GM18858 (cell line): ENCODE data around the gene TCF19.

Experiments used
- ATAC-seq: cut with Tn5 transposase; IDR thresholded peaks from one replicate; pipeline ENCODE4 v1.9.1; 2021; ENCODE audit not compliant: unreplicated experiment

TCF19 gene

DNA sequence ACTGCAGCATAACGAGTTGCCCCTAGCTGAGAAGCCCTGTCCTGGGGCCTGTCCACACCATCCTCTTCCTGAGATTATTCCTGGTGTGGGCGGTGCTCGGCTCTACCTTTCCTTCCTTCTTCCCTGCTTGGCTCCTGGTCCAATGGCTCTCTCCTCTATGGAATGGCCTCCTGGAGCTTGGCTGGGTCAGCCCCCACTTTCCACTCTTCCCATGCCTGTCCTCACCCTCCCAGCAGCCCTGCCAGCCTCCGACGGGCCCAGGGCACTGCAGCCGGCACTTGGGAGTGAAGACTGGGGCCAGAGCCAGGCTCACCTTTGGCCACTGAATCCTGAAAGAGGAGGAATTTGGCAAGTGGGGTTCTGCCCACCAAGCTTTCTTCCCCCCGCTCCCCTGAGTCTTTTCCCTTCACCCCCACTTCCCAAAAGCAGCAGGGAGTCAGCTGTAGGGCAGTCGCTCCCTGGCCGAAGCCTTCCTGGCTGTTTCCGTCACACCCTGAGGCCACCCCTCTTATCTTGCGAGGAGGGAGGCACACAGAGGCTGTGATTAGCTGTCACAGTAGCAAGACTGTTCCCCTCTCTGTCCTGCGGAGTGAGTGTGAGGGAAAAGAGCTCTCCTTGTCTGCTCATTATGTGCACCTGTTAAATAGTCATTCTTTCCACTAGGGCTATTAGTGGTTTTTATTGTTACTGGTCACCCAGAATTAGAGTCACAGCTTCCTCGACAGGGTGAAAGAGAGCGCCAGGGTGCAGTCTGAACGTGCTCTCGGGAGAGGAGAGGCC, 31.8 kb upstream of the TCF19 start:
- no peak for ATAC-seq

GRCh38 chr6:31128093-31128676, 30.2 kb upstream of the TCF19 start:
- ATAC-seq, result no peak

GRCh38 chr6:31129130-31129529, 29.3 kb upstream of the TCF19 start:
- ATAC-seq, result no peak

GRCh38 chr6:31130751-31131150, 27.6 kb upstream of the TCF19 start:
- ATAC-seq, result no peak

DNA sequence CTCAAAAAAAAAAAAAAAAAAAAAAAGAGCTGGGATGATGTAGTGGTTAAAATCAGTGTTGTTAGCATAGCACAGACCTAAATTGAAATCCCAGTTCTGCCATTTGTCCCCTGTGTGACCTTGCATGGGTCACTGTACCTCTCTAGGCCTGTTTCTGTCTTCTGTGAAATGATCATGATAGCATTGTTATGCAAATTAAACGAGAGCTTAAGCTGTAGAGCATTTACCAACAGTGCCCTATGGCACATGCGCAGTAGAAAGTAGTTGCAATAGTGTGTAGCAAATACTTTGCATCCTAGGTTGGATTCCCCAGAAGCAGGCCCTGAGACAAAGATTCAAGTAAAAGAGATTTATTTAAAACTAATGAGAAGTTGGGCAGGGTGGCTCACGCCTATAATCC, 26.8 kb upstream of the TCF19 start:
- ATAC-seq, result no peak

DNA sequence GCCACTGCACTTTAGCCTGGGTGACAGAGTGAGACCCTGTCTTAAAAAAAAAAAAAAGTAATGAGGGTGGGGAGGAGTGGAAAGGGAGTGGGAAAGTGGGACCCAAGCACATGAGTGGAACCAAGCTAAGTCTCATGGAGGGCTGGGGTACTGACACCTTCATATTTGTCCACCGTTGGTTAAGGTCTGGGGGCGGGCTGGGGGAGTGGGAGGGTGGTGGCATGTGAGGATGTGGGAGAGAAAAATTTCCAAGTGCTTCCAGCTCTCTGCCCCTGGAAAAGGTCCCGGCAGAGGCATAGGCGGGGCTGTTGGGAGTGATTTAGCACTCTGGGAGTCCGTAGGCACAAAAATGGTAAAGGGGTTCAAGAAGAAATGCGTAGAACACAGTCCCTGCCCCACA, 25.6 kb upstream of the TCF19 start:
- no peak for ATAC-seq

DNA sequence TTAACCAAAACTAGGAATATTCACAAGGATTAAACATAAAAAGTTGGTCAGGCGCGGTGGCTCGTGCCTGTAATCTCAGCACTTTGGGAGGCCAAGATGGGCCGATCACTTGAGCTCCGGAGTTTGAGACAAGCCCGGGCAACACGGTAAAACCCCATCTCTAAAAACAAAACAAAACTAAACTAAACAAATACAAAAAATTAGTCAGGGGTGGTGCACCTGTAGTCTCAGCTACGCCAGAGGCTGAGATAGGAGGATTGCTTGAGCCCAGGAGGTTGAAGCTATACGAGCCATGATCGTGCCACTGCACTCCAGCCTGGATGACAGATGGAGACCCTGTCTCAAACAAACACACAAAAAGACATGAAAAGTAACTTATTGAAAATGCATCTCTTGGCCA, 22.7 kb upstream of the TCF19 start:
- no peak for ATAC-seq

DNA sequence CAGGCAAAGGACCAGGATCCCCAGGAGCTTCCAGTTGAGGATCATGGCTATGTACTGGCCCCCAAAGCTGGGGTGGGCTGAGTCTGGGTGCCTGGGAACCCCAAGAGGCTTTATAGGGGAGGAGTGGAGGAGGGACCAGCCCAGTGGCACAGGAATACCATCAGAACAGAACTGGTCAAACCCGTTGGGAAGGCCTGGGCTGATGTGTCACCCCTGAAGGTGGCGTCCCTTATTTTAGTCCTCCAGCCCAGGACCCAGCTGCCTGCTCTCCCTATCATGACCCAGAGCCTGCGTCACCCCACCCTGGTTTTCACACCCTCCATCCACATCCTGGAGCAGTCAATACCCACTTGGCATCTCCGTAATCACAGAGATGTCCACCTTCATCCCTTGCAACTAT, 19.4 kb upstream of the TCF19 start, which contains the start of gene PSORS1C2:
Gene PSORS1C2, minus strand, starts transcription at position 85 of the 400 bp plus-strand sequence. Its CDS starts 40 bp downstream, at position 45.
- ATAC-seq, result no peak

DNA sequence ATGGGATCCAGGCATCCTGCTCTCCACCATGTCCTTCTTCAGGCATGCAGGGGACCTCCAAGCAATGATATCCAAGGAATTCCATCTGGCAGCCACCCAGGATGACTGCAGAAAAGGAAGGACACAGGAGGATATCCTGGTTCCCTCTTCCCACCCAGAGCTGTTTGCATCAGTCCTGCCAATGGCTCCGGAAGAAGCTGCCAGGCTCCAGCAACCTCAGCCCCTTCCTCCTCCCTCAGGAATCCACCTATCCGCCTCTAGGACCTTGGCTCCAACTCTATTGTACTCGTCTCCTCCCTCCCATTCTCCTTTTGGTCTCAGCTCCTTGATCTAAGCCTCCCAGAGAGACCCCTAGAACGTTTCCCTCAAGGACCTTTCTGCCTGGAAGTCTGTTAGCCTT, 18.8 kb upstream of the TCF19 start:
- ATAC-seq, result no peak

DNA sequence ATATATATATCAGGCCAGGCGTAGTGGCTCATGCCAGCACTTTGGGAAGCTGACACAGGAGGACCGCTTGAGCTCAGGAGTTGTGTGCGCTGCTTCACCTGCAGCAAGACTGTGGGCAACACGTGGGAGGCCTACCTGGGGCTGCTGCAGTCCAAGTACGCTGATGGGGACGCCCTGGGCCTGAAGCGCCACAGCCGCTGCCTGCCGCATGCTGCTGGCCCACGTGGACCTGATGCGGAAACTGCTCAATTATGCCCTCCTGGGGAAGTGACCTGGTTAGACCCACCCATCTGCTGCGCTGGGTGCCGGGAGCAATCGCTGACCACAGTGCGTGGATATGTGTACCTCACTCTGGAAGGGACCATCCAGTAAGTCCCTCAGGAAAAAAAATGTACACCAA, 17.7 kb upstream of the TCF19 start:
- no peak for ATAC-seq

GRCh38 chr6:31142361-31142761, 16.0 kb upstream of the TCF19 start:
- ATAC-seq, result no peak

- no peak for ATAC-seq
Observed at GRCh38 chr6:31143148-31143547, 15.2 kb upstream of the TCF19 start.

DNA sequence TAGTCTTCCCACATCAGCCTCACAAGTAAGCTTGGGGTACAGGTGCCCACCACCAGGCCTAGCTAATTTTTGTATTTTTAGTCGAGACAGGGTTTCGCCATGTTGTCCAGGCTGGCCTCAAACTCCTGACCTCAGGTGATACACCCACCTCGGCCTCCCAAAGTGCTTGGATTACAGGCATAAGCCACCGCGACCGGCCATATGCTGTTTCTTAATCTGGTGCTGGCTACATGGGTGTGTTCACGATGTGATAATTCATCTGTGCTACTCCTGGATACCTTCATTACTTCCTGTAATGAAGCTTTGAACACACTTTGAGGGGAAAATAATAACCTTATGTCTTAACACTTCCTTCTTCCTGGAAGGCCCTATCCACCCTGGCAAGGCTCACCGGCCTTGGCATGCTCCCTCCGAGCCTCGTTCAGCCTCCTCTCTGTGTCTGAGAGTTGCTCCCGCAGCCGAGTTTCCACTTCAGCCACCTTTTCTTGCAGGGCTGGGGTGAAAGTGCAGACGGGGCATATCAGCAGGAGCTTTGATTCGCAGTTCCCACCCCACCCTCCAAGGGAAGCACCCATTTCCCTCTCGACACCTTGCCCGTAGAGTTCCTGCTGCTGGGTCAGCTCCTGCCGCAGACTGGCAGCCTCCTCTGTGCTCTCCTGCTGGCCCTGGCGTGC, 14.0 kb upstream of the TCF19 start:
- ATAC-seq, result no peak

DNA sequence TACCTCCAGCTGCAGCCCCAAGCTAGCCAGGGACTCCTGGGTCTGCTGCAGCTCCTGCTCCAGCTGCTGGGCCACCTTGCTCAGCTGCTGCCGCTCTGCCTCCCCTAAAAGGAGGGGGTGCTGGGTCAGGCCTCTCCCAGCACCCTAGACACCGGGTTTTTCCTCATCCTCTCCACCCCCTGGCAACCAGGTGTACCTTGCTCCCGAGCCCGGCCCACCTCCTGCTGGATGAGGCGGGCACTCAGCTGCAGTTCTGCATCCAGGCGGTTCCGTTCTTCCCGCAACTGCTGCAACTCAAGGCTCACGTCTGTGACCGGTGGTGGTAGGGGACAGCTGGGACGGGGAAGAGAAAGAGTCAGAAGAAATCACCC, 13.4 kb upstream of the TCF19 start:
- no peak for ATAC-seq

- no peak for ATAC-seq
Observed at GRCh38 chr6:31145386-31145785, 13.0 kb upstream of the TCF19 start.

- no peak for ATAC-seq
Observed at GRCh38 chr6:31149827-31150447, 8.5 kb upstream of the TCF19 start.

GRCh38 chr6:31152781-31153180, 5.6 kb upstream of the TCF19 start:
- no peak for ATAC-seq

DNA sequence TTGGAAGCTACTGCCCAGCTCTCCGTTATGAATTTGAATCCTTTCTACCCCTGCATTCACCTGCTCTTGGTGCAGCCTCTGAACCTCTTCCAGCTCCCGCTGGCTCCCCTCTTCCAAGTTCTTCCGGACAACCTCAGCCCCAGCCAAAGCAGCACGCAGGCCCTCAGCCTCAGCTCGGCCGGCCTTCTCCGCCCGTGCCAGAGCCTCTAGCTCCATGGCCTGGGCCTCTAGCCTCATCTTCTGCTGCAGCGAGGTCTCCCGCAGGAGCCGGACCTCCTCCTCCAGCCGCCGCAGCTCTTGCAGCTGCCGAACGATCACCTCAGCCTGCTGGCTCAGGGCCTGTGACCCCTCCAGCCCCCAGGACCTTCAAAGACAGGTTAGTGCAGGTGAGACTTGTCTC, 4.0 kb upstream of the TCF19 start:
- no peak for ATAC-seq

GRCh38 chr6:31156641-31157040, 1.7 kb upstream of the TCF19 start:
- ATAC-seq, result no peak

DNA sequence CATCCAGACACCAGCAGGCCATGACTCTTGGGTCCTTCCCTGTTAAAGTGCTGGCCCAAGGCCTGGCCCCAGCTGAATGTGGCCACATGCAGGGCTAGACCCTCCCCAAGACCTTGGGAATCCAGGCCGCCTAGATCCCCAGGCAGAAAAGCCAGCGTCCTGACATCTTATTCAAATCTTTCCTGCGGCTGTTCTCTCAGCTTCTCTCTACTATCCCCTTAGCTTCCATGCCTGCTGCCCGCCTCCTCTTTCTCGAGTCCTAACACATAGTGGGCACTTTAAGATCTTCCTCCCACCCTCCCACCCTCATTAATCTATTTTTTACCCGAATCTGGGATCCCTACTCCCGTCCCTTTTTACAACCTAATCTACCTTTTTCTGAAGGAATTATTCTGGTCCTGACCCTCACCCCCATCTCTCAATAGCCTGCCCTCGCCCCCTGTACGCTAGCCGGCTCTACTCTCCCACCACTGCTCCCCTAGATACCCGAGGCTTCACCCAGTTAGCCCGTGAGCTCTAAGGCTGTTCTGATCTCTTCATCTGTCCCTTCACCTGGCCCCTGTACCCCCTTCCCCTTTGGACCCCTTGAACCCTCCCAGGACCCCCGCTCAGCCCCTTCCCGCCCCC, 763 bp upstream of the TCF19 start, which contains the start of gene CCHCR1:
Gene CCHCR1, minus strand, starts transcription at position 290 of the 627 bp plus-strand sequence. Its CDS starts 202 bp downstream, at position 88.
- ATAC-seq, result no peak
